ENCODE results near the gene TWNK.

DNA sequence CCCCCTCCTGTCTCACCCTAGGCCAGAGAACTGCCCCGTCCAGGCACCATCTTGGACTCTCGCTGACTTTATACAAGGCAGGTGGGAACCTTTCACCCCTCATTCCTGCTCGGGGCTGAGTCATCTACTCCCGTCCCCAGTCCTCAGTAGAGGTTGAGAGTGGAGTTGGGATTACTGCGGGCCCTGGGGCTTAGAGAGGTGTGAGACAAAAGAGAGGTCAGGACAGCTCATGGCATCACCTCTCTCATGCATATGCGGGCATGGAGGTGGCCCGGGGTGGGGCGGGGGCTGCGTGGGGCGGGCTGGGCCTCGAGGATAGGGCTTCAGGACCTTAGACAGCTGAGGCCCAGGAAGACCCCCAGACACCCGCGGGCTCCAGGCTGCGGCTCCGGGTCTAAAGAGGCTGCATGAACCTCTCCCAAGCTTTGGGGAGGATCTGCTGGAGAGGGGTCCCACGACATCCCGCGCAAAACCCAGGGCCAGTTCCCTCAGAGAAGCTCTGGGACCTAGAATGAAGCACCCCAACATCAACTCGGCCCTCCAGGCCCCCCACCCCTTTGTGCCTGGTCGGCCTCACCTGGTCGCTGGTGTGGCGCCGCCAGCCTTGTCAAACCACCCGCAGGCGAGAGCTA lies 43.3 kb downstream of the TWNK start:
- TF ChIP-seq LARP7 (IDR thresholded peaks at IDR 0.05) (no peak), POLR2AphosphoS5 (IDR thresholded peaks at IDR 0.05; ENCODE audit: low read length) (no peak)
- TF ChIP-seq, protein P1, sequence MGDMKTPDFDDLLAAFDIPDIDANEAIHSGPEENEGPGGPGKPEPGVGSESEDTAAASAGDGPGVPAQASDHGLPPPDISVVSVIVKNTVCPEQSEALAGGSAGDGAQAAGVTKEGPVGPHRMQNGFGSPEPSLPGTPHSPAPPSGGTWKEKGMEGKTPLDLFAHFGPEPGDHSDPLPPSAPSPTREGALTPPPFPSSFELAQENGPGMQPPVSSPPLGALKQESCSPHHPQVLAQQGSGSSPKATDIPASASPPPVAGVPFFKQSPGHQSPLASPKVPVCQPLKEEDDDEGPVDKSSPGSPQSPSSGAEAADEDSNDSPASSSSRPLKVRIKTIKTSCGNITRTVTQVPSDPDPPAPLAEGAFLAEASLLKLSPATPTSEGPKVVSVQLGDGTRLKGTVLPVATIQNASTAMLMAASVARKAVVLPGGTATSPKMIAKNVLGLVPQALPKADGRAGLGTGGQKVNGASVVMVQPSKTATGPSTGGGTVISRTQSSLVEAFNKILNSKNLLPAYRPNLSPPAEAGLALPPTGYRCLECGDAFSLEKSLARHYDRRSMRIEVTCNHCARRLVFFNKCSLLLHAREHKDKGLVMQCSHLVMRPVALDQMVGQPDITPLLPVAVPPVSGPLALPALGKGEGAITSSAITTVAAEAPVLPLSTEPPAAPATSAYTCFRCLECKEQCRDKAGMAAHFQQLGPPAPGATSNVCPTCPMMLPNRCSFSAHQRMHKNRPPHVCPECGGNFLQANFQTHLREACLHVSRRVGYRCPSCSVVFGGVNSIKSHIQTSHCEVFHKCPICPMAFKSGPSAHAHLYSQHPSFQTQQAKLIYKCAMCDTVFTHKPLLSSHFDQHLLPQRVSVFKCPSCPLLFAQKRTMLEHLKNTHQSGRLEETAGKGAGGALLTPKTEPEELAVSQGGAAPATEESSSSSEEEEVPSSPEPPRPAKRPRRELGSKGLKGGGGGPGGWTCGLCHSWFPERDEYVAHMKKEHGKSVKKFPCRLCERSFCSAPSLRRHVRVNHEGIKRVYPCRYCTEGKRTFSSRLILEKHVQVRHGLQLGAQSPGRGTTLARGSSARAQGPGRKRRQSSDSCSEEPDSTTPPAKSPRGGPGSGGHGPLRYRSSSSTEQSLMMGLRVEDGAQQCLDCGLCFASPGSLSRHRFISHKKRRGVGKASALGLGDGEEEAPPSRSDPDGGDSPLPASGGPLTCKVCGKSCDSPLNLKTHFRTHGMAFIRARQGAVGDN (IDR thresholded peaks at IDR 0.05): no peak
- TF ChIP-seq, protein P2, sequence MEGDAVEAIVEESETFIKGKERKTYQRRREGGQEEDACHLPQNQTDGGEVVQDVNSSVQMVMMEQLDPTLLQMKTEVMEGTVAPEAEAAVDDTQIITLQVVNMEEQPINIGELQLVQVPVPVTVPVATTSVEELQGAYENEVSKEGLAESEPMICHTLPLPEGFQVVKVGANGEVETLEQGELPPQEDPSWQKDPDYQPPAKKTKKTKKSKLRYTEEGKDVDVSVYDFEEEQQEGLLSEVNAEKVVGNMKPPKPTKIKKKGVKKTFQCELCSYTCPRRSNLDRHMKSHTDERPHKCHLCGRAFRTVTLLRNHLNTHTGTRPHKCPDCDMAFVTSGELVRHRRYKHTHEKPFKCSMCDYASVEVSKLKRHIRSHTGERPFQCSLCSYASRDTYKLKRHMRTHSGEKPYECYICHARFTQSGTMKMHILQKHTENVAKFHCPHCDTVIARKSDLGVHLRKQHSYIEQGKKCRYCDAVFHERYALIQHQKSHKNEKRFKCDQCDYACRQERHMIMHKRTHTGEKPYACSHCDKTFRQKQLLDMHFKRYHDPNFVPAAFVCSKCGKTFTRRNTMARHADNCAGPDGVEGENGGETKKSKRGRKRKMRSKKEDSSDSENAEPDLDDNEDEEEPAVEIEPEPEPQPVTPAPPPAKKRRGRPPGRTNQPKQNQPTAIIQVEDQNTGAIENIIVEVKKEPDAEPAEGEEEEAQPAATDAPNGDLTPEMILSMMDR (IDR thresholded peaks at IDR 0.05 in 2 of 3, conservative IDR thresholded peaks at IDR 0.05 in 1 of 3; ENCODE audit: control insufficient read depth in 2 of 3, extremely low read depth in 1 of 3, insufficient read depth in 1 of 3, low read depth in 3 of 3, low read length in 3 of 3): no peak
